ENCODE data around the gene SORCS1. TPM values are rescaled to one million over a fixed set of nuclear protein-coding genes. Genes with fewer than 3 reads are reported as not detected.
"Not testable (repeated sequence)": the region's sequence is repeated elsewhere in the genome, so short reads cannot be mapped to it uniquely, and the experiment has no call there.

Gene SORCS1
- polyA plus RNA-seq, 1 donor from 2014 or later: not detected

DNA sequence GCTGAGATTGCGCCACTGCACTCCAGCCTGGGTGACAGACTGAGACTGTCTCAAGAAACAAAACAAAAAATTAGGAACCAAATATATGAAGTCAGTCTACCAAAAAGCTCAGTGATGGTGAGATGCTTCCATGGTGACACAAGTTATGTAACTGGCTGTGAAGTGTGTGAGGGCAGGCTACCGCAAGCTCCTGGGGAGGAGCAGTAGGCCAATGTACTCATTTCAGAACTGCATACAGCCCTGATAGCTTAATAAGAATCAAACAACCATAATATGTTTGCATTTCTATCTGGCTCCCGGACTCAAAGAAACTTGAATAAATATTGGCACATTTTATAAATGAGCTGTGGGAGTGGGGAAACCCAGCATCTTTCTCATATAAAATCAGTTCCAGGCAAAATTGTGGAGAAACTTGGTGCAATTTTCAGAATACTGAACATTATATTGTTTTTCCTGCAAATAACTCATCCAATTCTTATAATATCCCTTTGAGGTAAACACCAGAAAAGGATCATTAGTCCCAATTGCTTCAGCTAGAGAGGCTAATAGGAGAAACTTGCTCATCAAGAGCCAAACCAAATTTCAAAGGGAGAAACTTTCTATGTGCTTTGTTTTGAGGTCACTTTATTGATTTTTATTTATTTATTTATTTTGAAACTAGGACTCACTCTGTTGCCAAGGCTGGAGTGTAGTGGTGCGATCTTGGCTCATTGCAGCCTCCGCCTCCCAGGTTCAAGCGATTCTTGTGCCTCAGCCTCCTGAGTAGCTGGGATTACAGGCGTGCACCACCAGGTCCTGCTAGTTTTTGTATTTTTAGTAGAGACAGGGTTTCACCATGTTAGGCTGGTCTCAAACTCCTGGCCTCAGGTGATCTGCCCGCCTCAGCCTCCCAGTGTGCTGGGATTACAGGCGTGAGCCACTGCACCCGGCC is 127.0 kb downstream of the SORCS1 start:
- no peaks in the 10 kb centered on the region for H3K4me1 Mint-ChIP-seq
- H3K9me3 Mint-ChIP-seq: peaks cover 0 to 3% (median 2%) of the 10 kb centered on the region in 3 donors
- H3K27me3 Mint-ChIP-seq: no peaks in the 10 kb centered on the region
- no peak overlapping the region for H3K4me3 Mint-ChIP-seq
- no peaks in the 10 kb centered on the region for H3K36me3 Mint-ChIP-seq
- H3K27ac Mint-ChIP-seq: no peak overlapping the region

DNA sequence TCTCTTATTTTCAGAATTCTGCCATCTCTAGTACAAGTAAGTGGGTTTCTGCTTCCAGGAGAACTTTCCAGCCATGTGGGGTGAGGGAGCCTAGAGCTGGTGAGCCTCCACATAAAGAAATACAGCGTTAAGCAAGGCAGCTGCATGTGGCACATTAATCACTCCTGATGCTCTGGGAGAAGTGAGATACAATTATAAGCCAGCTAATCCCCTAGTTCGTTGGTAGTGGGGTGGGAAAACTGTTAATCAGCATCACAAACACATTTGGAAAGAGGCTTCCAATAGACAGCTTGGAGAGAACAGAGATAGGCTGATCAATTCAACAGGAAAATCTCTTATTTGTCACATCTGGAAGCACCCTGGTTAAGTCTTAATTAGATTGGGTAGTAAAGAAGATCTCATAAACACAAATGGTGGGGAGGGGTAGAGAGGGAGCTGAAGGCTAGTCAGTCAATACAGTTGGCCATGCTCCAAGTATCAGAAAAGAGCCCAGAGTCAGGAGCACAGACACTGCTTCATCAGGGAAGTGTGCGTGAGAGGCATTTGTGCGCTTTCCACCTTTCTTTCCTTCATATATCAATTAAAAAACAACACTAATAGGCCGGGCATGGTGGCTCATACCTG is 130.6 kb downstream of the SORCS1 start:
- no peaks in the 10 kb centered on the region for H3K27me3 Mint-ChIP-seq
- peaks cover 0 to 2% (median 0%) of the 10 kb centered on the region in 3 donors for H3K9me3 Mint-ChIP-seq
- H3K4me3 Mint-ChIP-seq: no peak overlapping the region
- H3K27ac Mint-ChIP-seq: no peak overlapping the region
- no peaks in the 10 kb centered on the region for H3K36me3 Mint-ChIP-seq
- H3K4me1 Mint-ChIP-seq: no peaks in the 10 kb centered on the region

DNA sequence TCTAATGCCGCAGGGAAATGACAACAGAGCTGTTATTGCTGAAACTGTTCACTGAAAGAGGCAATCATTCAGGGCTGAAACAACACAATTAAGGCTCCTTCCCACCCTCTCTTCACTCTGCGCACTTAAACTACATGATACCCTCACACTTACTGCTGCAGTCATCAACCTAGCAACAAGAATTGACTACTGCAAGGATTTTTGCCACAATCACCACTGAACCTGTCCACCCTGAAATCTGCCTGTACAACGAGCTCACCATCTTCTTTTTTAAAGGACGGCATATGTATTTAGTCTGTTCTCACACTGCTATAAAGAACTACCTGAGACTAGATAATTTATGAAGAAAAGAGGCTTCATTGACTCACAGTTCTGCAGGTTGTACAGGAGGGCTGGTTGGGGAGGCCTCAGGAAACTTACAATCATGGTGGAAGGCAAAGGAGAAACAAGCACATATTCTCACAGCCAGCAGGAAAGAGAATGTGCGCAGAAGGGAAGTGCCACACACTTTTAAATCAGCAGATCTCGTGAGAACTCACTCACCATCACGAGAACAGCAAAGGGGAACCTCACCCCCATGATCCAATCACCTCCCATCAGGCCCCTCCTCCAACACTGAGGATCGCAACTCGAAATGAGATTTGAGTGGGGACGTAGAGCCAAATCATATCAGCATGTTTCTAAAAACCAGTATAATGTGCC is 131.7 kb downstream of the SORCS1 start:
- Mint-ChIP-seq H3K27me3 (no peaks in the 10 kb centered on the region), H3K36me3 (no peaks in the 10 kb centered on the region), H3K4me1 (no peaks in the 10 kb centered on the region), H3K9me3 (peaks cover 0 to 2% (median 0%) of the 10 kb centered on the region in 3 donors), H3K27ac (peak overlapping the region in 1 of 3 donors; percentile 53), H3K4me3 (no peak overlapping the region)

DNA sequence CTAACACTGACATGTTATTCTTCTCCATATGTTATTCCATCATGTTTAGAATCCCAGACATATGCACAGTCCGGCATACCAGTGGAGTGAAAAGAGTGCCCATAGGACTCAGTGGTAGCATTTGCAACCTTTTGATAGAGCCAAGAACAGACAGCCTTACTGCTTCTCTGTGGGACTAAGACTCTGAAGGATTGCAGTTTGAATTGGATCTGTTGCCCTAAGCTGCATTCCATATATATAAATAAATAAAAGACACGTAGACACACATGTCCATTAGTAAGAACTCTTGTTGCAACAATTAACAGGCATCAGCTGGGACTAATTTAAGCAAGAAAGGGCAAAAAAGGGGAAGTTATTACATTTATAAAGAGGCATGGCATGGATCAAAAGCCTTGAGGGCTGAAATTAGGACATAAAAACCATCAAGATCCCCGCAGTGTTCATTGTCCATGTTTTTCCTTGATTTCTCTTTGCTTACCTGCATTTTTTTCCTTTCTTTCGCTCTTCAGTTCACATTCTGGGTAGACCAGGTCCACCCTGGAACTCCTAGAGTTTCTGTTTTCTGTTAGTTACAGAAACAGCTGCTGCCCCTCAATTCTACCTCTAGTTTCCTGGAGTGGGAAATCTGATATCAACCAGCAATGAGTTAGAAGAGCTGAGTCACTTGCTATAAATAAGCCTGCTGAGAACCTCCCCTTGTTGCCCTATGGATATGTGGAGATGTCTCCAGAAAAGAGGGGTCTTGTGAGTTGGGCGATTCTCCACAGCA is 132.4 kb downstream of the SORCS1 start:
- Mint-ChIP-seq H3K27me3 (no peaks in the 10 kb centered on the region), H3K36me3 (no peaks in the 10 kb centered on the region), H3K4me1 (no peaks in the 10 kb centered on the region), H3K27ac (peak overlapping the region in 1 of 3 donors; percentile 53), H3K4me3 (no peak overlapping the region), H3K9me3 (peaks cover 0 to 3% (median 2%) of the 10 kb centered on the region in 3 donors)

DNA sequence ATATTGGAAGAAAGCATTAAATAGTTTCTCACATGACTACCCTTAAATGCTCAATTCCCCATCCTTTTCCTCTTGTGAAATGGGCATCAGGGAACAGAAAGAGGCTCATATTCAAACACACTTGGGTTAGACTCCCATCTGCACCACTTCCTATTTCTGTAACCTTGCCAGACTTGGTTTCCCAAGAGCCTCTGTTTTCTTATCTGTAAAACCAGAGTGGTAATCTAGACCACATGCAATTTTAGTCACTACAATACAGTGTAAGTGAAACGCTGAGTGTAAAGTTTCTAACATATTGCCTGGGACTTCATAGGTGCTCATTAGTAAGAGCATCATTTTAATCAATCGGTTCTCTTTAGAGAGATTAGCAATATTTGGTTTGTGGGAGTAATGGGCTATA is 136.3 kb downstream of the SORCS1 start:
- Mint-ChIP-seq H3K27me3 (no peaks in the 10 kb centered on the region), H3K27ac (no peak overlapping the region)

DNA sequence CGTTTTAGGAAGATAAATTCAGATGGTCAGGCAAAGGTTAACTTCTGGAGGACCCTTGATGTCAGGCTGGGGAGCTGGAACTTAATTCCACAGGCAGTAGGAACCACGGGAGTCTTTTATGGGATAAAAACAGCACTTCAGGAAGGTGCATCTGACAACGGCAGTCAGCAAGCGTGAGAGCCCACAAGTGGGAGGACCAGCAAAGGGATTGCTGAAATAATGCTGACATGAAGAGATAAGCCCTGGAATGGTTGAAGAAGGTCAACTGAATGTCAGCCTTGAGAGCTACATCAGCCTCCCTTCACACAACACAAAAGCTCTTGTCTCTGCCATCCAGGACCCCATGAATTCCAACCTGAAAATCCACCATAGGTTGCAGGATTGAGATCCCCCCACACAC is 138.8 kb downstream of the SORCS1 start:
- H3K4me3 Mint-ChIP-seq: no peak overlapping the region
- no peak overlapping the region for H3K27ac Mint-ChIP-seq
- no peaks in the 10 kb centered on the region for H3K4me1 Mint-ChIP-seq
- no peaks in the 10 kb centered on the region for H3K36me3 Mint-ChIP-seq
- H3K27me3 Mint-ChIP-seq: peaks cover 2% of the 10 kb centered on the region
- peaks cover 0 to 3% (median 0%) of the 10 kb centered on the region in 3 donors for H3K9me3 Mint-ChIP-seq

More for the DNA sequence above, 136.3 kb downstream of the SORCS1 start:
- H3K4me1 Mint-ChIP-seq: no peaks in the 10 kb centered on the region
- H3K36me3 Mint-ChIP-seq: no peaks in the 10 kb centered on the region
- H3K9me3 Mint-ChIP-seq: peaks cover 0 to 3% (median 2%) of the 10 kb centered on the region in 3 donors
- no peak overlapping the region for H3K4me3 Mint-ChIP-seq

DNA sequence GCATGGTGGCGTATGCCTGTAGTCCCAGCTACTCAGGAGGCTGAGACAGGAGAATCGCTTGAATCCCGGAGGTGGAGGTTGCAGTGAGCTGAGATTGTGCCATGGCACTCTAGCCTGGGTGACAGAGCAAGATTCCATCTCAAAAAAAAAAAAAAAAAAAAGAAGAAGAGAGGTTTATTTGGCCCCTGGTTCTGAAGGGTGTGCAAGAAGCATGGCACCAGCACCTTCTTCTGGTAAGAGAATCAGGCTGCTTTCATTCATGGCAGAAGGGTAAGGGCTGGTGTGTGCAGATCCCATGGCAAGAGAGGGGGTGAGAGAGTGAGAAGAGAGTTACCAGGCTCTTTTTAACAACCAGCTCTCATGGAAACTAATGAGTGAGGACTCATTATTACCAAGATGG is 140.5 kb downstream of the SORCS1 start:
- not testable (repeated sequence) for H3K4me3 Mint-ChIP-seq, H3K27ac Mint-ChIP-seq, H3K36me3 Mint-ChIP-seq, H3K4me1 Mint-ChIP-seq, H3K9me3 Mint-ChIP-seq, H3K27me3 Mint-ChIP-seq

DNA sequence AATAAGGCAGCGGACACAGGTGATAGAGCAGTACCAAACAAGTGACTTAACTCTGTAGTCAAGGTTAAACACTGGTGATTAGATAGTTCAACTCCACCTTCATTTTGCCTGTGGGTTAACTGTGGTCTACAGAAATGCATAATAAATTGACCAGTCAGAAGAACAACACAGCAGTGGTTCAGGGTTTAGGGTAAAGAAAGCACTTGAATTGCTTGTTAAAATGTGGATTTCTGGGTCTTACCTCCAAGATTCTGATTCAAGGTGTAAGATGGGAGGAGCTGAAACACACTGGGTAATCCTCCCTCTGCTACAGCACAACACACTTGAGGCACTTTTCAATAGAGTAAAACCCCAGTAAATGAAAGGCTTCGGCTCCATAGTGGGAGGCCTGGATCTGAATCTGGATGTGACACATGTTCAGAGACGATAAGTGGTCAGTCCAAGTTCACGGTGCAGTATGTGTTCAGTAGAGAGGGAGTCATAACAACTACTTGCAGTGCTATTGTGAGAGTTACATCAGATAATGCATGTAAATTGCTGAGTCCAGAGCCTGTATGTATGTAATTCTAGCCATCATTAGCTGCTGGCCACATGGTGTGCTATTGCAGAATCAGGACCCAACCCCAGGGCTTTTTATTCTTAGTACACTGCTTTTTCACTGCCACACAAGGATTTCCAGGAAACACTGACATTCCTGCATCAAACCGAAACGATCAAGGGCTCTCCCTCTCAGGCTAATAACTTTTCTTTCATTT is 141.7 kb downstream of the SORCS1 start:
- Mint-ChIP-seq H3K9me3 (peaks cover 0 to 3% (median 0%) of the 10 kb centered on the region in 3 donors), H3K4me3 (no peak overlapping the region), H3K4me1 (no peaks in the 10 kb centered on the region), H3K27ac (no peak overlapping the region), H3K27me3 (peaks cover 2% of the 10 kb centered on the region), H3K36me3 (no peaks in the 10 kb centered on the region)

DNA sequence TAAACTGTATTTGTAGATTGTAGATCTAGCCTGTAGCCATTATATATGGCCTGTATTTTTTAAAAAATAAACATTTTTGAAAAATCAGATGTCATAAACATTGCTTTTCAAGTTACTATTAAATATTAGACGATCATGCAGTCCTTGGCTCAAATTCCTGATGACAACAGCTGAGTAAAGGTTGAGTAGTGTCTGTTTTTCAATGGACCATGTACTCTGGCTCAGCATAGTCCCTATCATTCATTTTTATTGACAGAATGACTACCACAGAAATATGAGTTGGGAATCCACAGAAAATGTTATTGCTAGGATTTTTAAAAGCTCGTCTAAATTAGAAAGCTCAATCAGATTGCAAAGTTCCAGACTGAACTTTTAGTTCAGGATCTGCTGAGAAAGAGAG is 145.4 kb downstream of the SORCS1 start:
- H3K27ac Mint-ChIP-seq: no peak overlapping the region
- no peaks in the 10 kb centered on the region for H3K4me1 Mint-ChIP-seq
- H3K4me3 Mint-ChIP-seq: no peak overlapping the region
- peaks cover 2% of the 10 kb centered on the region for H3K27me3 Mint-ChIP-seq
- peaks cover 2 to 10% (median 2%) of the 10 kb centered on the region in 3 donors for H3K9me3 Mint-ChIP-seq
- no peaks in the 10 kb centered on the region for H3K36me3 Mint-ChIP-seq

DNA sequence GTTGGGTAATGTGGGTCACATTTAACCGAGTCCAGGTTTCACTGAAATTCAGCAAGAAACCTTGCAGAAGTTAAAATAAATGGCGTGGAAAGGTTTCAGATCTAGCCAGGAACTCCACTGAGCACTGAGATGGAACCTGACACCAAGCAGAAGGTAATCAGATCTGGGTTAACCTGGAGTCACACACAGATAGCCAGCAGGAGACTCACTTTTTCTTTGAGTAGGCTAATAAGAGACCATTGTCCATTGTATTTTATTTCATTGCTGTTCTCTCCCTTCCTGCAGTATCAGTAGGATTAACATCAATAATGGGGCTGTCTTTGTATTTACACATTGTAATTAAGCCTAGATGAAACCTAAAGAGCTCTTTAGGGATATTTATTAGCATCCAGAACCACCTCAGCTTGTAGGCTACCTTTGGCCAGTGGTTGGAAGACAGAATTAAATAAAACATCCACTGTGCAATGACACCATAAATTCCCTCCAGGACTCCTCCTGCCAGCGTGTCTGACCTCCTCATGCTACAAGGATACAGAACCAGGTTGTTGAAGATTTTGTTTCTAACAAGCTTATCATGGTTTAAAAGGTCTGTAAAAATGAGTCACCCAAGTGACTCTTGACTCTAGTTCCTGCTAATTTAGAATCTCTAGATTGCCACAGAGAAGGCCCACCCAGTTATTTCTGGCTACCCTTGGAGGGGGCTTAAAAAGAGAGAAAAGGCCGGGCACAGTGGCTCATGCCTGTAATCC is 151.1 kb downstream of the SORCS1 start:
- Mint-ChIP-seq H3K36me3 (no peaks in the 10 kb centered on the region), H3K9me3 (peaks cover 2 to 10% (median 2%) of the 10 kb centered on the region in 3 donors), H3K4me3 (no peak overlapping the region), H3K27me3 (no peaks in the 10 kb centered on the region), H3K4me1 (no peaks in the 10 kb centered on the region), H3K27ac (no peak overlapping the region)

DNA sequence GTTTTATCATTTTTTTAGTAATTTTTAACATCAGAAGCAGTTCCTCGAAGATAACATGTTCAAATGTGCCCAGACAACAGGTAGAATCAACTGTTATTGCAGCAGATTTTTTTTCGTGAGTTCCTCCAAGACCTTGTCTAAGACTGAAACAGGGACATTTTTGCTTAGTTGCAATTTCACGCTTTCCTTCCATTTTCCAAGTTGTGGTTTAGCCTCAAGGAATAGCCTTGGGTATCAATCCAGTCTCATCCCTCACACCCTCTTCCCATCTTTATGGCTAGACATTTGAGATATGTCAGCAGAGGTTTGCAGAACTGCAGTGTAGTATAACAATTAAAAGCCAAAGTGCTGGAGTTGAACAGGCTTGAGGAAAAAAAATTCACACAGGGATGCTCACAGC is 152.5 kb downstream of the SORCS1 start:
- no peak overlapping the region for H3K27ac Mint-ChIP-seq
- no peaks in the 10 kb centered on the region for H3K27me3 Mint-ChIP-seq
- no peak overlapping the region for H3K4me3 Mint-ChIP-seq
- no peaks in the 10 kb centered on the region for H3K4me1 Mint-ChIP-seq
- peaks cover 2 to 6% (median 4%) of the 10 kb centered on the region in 3 donors for H3K9me3 Mint-ChIP-seq
- H3K36me3 Mint-ChIP-seq: no peaks in the 10 kb centered on the region

DNA sequence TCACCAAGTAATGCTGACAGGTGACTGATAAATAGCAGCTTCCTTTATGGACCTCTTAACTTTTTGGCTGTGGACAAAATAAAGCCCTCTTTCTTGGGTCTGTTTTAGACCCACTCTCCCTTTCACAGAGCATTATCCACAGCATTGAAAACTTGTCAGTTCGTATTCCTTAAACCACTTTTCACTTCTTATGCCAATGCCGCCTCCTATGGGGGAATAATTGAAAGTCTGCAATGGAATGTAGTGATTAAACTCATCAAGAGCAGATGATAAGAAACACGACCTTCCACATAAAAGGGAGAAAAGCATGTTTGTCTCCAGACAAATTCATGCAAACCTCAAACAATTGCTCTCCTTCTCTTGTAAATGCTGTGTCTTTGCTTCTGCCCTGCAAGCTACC is 153.4 kb downstream of the SORCS1 start:
- no peaks in the 10 kb centered on the region for H3K36me3 Mint-ChIP-seq

DNA sequence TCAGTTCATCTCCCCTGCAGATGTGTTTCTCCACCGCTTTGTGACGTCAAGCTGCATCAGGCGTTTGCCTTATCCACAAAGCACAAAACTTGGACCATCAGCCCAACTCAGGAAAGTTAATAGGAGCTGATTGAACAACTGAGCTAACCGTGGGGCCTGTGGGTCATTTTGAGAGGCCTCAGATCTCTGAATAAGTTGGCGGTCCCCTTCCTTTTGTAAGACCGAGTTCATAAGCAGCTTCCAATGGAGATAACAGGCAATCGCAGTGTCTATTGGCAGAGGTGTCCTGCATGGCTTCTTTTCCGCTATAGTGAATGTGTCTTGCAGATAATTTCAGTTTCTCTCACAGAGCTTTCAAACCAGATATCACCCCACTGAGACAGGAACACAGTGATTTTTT is 154.0 kb downstream of the SORCS1 start:
- Mint-ChIP-seq H3K27ac (no peak overlapping the region), H3K4me3 (no peak overlapping the region), H3K36me3 (no peaks in the 10 kb centered on the region), H3K27me3 (no peaks in the 10 kb centered on the region), H3K9me3 (peaks cover 2 to 3% (median 3%) of the 10 kb centered on the region in 3 donors), H3K4me1 (no peaks in the 10 kb centered on the region)

More for the DNA sequence above, 153.4 kb downstream of the SORCS1 start:
- Mint-ChIP-seq H3K9me3 (peaks cover 2 to 3% (median 3%) of the 10 kb centered on the region in 3 donors), H3K4me3 (no peak overlapping the region), H3K27me3 (no peaks in the 10 kb centered on the region), H3K4me1 (no peaks in the 10 kb centered on the region), H3K27ac (no peak overlapping the region)

Measured in IgD-negative memory B cell (primary cell).